Measurements from ENCODE around the gene UVRAG. TPM values are rescaled to one million over a fixed set of nuclear protein-coding genes. Genes with fewer than 3 reads are reported as not detected.

UVRAG gene
- total and polyA plus RNA-seq, 2 of the 4 experiments (the other 2 are of a cell fraction) = 5.6 to 10.9 TPM

GRCh38 chr11:75810637-75811390 lies 4.2 kb upstream of the UVRAG start:
- no peak overlapping the region for H4K5ac ChIP-seq (ENCODE audit: low read depth, low read length)
- in situ Hi-C loops (cut with MboI; ENCODE audit: low sequenced_read_pairs) (no loop called here), intact Hi-C loops (cut with micrococcal nuclease) (no loop called here), dilution Hi-C loops (cut with HindIII; ENCODE audit: low sequenced_read_pairs, unreplicated experiment) (no loop called here)
- no peak overlapping the region for H3K4ac ChIP-seq (ENCODE audit: low read depth, low read length)
- H2AK9ac ChIP-seq (replicated peaks; ENCODE audit: low read depth, low read length, poor library complexity) = no peak overlapping the region
- H3K9ac ChIP-seq (ENCODE audit: low read depth, low read length) = no peak overlapping the region
- H2AK5ac ChIP-seq (ENCODE audit: low read depth, low read length) = no peak overlapping the region
- POLR2A ChIA-PET (ENCODE audit: unreplicated experiment) = no interaction called here
- no peak overlapping the region for H4K8ac ChIP-seq (ENCODE audit: low read depth in 2 of 2, low read length in 2 of 2)
- no peaks in the 10 kb centered on the region for H3K4me1 ChIP-seq (ENCODE audit: control insufficient read depth, insufficient read depth, low read length)
- H4K91ac ChIP-seq (ENCODE audit: insufficient read depth, low read depth, low read length) = no peak overlapping the region
- CTCF ChIA-PET = no interaction called here
- H3K18ac ChIP-seq (ENCODE audit: low read depth, low read length) = no peak overlapping the region
- H3K9me1 ChIP-seq (ENCODE audit: insufficient read depth, low read length) = no peaks in the 10 kb centered on the region
- H3K27ac ChIP-seq (ENCODE audit: insufficient read depth, low read length) = no peak overlapping the region
- H3K9me3 ChIP-seq (ENCODE audit: control insufficient read depth, insufficient read depth, low read length) = no peaks in the 10 kb centered on the region
- DNase-seq (no peak), ATAC-seq (ENCODE audit: low read depth) (no peak)
- no peak overlapping the region for H3K4me3 ChIP-seq (ENCODE audit: insufficient read depth, low read depth, low read length)
- H3K79me1 ChIP-seq (ENCODE audit: low read depth in 1 of 2, low read length in 2 of 2) = peaks cover 3 to 7% of the 10 kb centered on the region in 2 experiments; a peak in 3 of 4 replicates
- no peak overlapping the region for H2BK5ac ChIP-seq (ENCODE audit: low read depth, low read length, poor library complexity, severe bottlenecking)
- H2AFZ ChIP-seq (replicated peaks; ENCODE audit: low read length, poor library complexity) = no peak overlapping the region
- no peak overlapping the region for H2BK20ac ChIP-seq (ENCODE audit: low read depth, low read length)
- H3K36me3 ChIP-seq (ENCODE audit: control insufficient read depth, insufficient read depth, low read length) = no peaks in the 10 kb centered on the region
- no peak overlapping the region for H2BK120ac ChIP-seq (ENCODE audit: low read depth, low read length)
- H3K4me2 ChIP-seq (ENCODE audit: low read depth, low read length) = no peak overlapping the region
- WGBS, 2 experiments (ENCODE audit: extremely low coverage in 2 of 2, insufficient read length in 1 of 2) = 73% methylated on average over 5 of the region's 8 CpGs; no CpG with 5 or more reads in 1 of the 2 experiments
- H3K56ac ChIP-seq (ENCODE audit: extremely low read depth, insufficient read depth, low read length) = no peak overlapping the region
- H3K27me3 ChIP-seq (ENCODE audit: control insufficient read depth, insufficient read depth, low read length) = peaks cover 7% of the 10 kb centered on the region; the same call in 1 of the 2 replicates
- no TSS peak for BruUV-seq (replicated peaks)
- H3K14ac ChIP-seq (replicated peaks; ENCODE audit: low read depth, low read length) = no peak overlapping the region
- no peak overlapping the region for H2BK15ac ChIP-seq (ENCODE audit: low read depth, low read length)
- H4K20me1 ChIP-seq (ENCODE audit: insufficient read depth, low read length) = no peaks in the 10 kb centered on the region
- H3K23ac ChIP-seq (ENCODE audit: low read depth, low read length) = no peak overlapping the region
- TF ChIP-seq CTCF (conservative IDR thresholded peaks at IDR 0.05; ENCODE audit: low read depth, low read length) (no peak), USF2 (IDR thresholded peaks at IDR 0.05; ENCODE audit: low read depth, low read length) (no peak), NFE2L2 (IDR thresholded peaks at IDR 0.05; ENCODE audit: low read depth, low read length) (no peak), CHD1 (IDR thresholded peaks at IDR 0.05; ENCODE audit: low read depth, low read length) (no peak), BHLHE40 (IDR thresholded peaks at IDR 0.05; ENCODE audit: low read depth, low read length) (no peak), MAZ (IDR thresholded peaks at IDR 0.05; ENCODE audit: borderline replicate concordance, low read depth, low read length) (no peak), MXI1 (IDR thresholded peaks at IDR 0.05; ENCODE audit: borderline replicate concordance, low read depth, low read length) (no peak), RAD21 (IDR thresholded peaks at IDR 0.05; ENCODE audit: low read length) (no peak), RCOR1 (IDR thresholded peaks at IDR 0.05; ENCODE audit: insufficient replicate concordance, low read length) (no peak), POLR2A (IDR thresholded peaks at IDR 0.05; ENCODE audit: low read depth, low read length) (no peak), RFX5 (IDR thresholded peaks at IDR 0.05; ENCODE audit: low read depth, low read length) (no peak), MAFK (IDR thresholded peaks at IDR 0.05; ENCODE audit: low read depth, low read length) (no peak), FOS (IDR thresholded peaks at IDR 0.05; ENCODE audit: low read depth, low read length) (no peak), SMC3 (IDR thresholded peaks at IDR 0.05; ENCODE audit: low read depth, low read length) (no peak), CEBPB (IDR thresholded peaks at IDR 0.05; ENCODE audit: low read depth, low read length) (no peak)
- TF ChIP-seq, protein P1, sequence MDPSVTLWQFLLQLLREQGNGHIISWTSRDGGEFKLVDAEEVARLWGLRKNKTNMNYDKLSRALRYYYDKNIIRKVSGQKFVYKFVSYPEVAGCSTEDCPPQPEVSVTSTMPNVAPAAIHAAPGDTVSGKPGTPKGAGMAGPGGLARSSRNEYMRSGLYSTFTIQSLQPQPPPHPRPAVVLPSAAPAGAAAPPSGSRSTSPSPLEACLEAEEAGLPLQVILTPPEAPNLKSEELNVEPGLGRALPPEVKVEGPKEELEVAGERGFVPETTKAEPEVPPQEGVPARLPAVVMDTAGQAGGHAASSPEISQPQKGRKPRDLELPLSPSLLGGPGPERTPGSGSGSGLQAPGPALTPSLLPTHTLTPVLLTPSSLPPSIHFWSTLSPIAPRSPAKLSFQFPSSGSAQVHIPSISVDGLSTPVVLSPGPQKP (IDR thresholded peaks at IDR 0.05; ENCODE audit: borderline replicate concordance, low read depth, low read length) = no peak

Data from IMR-90 (cell line).